Measurements from ENCODE around the gene BCL6B.
"Not testable (repeated sequence)": the region's sequence is repeated elsewhere in the genome, so short reads cannot be mapped to it uniquely, and the experiment has no call there.

Gene BCL6B

GRCh38 chr17:7022781-7023571 lies at the start of gene BCL6B:
BCL6B (plus strand) TSS chr17:7023050; CDS start chr17:7023672, 622 bp downstream.
- DNase-seq (ENCODE audit: low spot score): no peak

DNA sequence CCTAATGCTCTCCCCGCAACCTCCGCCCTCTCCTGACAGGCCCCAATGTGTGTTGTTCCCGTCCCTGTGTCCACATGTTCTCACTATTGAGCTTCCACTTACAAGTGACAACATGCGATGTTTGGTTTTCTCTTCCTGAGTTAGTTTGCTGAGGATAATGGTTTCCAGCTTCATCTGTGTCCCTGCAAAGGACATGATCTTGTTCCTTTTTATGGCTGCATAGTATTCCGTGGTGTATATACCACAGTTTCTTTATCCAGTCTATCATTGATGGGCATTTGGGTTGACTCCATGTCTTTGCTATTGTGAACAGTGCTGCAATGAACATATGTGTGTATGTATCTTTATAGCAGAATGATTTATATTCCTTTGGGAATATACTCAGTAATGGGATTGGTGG lies 43.4 kb upstream of the BCL6B start:
- not testable (repeated sequence) for DNase-seq (ENCODE audit: low spot score)

DNA sequence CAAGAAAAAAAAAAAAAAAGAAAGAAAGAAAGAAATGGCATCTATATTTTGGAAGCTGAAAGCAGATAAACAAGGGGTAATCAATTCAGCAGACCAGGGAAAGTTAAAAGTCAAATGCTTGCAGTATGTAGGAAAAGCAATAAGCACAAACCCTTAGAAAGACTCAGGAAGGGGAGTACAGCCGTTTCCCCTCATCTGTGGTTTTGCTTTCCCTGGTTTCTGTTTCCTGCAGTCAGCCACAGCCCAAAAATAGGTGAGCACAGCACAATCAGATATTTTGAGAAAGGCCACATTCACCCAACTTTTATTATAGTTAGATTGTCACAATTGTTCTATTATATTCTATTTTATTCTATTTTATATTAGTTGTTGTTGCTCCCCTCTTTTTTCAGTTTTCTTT lies 41.4 kb upstream of the BCL6B start:
- no peak for DNase-seq (ENCODE audit: low spot score)

- DNase-seq (ENCODE audit: low spot score): no peak
Observed at GRCh38 chr17:6985266-6985665, 37.6 kb upstream of the BCL6B start.

DNA sequence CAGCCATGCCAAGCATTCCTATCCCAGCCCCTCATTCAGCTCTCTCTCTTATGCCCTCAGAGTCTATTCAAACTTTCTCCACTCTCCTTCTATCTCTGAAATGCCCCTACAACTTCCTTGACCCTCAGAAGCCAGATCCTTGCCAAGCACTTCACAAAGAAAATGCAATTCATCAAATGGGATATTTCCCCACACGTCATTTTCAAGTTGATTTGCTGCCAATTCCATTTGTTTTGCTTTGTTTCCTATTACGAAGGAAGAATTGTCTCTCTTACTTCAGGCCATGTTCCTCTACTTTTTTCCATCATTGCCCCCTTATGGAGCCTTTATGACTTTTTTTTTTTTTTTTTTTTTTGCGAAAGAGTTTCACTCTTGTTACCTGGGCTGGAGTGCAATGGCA lies 36.2 kb upstream of the BCL6B start:
- no peak for DNase-seq (ENCODE audit: low spot score)

- no peak for DNase-seq (ENCODE audit: low spot score)
Observed at GRCh38 chr17:6989779-6990178, 33.1 kb upstream of the BCL6B start.

GRCh38 chr17:6993613-6994056 lies 29.2 kb upstream of the BCL6B start:
- not testable (repeated sequence) for DNase-seq (ENCODE audit: low spot score)

- DNase-seq (ENCODE audit: low spot score): no peak
Observed at GRCh38 chr17:6994118-6994598, 28.7 kb upstream of the BCL6B start.

DNA sequence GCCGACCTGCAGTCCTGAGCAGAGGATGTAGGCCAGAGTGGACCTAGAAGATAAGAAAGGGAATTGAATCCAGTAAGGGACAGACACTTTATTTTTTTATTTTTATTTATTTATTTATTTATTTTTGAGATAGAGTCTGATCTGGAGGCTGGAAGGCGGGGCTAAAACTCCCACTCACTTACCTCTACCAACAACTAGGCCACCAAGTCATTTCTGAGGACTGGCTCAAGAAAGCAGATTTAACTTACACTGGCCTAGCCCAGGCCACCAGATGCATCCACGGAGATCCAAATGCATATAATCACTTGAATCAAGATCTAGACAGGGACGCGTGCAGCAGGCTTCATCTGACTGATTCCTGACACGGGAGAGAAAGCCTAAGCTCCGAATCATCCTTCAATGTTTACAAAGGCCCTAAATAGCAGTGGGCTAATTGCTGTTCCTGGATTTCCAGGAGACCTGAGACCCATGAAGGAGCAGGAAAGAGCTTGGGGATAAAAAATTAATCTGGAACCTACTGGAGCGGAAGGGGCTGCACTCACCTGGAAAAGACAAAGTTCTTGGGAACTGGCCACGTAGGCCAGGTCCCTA lies 28.1 kb upstream of the BCL6B start:
- no peak for DNase-seq (ENCODE audit: low spot score)

DNA sequence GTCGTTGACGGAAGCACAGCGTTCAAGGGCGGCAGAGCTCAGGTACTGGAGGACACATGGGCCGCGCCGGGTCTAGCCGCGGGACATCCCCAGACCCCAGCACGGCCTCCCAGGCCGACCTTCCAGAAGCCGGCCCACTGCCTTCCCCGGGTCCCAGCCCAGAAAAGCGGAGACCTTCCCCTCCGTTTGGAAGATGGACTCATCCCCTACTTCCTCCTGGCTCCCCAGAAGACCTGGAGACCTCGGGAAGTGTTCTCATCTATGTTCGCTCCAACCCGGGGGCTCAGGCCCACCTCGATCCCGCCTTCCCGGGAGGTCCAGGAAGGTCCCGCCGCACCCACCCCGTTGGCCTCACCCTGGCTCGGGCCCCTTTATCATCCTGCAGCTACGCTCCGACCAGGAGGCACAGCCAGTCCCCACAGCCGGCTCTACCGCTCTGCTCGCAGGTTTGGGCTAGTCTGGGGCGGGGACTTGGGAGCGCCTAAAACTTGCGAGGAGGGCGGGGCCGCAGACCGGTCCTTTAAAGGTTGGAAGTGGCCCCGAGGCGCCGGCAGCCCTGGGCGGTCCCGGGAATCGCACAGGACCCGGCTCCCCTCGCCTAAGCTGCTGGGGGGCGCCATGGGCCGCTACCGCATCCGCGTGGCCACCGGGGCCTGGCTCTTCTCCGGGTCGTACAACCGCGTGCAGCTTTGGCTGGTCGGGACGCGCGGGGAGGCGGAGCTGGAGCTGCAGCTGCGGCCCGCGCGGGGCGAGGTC lies 27.2 kb upstream of the BCL6B start, which contains the start of gene ALOX12:
TSS of gene ALOX12 (plus strand) at position 550 of the 756 bp plus-strand sequence. CDS start at position 619, 69 bp downstream.
- DNase-seq (ENCODE audit: low spot score): no peak

- DNase-seq (ENCODE audit: low spot score): no peak
Observed at GRCh38 chr17:6996256-6997011, 26.4 kb upstream of the BCL6B start.

- no peak for DNase-seq (ENCODE audit: low spot score)
Observed at GRCh38 chr17:6997171-6997570, 25.7 kb upstream of the BCL6B start.

GRCh38 chr17:6998855-6999508 lies 23.9 kb upstream of the BCL6B start:
- no peak for DNase-seq (ENCODE audit: low spot score)

DNA sequence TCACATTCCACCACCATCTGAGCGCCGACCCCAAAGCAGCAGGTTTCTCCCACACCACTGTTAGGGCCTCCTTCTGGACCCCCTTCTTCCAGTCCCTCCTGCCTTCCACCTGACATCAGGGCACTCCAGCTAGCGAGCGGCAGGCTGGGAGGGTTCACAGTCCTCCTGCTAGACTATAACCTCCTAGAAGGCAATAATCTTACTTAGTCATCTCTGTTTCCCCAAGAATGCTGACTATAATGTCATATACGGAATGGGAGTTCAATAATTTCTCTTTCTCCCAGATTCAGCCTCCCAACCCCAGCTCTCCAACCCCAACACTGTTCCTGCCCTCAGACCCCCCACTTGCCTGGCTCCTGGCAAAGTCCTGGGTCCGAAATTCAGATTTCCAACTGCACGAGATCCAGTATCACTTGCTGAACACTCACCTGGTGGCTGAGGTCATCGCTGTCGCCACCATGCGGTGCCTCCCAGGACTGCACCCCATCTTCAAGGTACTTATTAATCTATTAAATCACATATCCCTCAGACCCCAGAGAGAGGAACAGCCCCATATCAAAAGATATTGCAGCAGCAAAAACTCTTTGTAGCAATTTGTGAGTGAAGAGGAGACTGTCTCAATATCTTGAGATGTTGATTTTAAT lies 21.4 kb upstream of the BCL6B start:
- no peak for DNase-seq (ENCODE audit: low spot score)

- no peak for DNase-seq (ENCODE audit: low spot score)
Observed at GRCh38 chr17:7002288-7003047, 20.4 kb upstream of the BCL6B start.

GRCh38 chr17:7003745-7004144 lies 19.1 kb upstream of the BCL6B start:
- no peak for DNase-seq (ENCODE audit: low spot score)

DNA sequence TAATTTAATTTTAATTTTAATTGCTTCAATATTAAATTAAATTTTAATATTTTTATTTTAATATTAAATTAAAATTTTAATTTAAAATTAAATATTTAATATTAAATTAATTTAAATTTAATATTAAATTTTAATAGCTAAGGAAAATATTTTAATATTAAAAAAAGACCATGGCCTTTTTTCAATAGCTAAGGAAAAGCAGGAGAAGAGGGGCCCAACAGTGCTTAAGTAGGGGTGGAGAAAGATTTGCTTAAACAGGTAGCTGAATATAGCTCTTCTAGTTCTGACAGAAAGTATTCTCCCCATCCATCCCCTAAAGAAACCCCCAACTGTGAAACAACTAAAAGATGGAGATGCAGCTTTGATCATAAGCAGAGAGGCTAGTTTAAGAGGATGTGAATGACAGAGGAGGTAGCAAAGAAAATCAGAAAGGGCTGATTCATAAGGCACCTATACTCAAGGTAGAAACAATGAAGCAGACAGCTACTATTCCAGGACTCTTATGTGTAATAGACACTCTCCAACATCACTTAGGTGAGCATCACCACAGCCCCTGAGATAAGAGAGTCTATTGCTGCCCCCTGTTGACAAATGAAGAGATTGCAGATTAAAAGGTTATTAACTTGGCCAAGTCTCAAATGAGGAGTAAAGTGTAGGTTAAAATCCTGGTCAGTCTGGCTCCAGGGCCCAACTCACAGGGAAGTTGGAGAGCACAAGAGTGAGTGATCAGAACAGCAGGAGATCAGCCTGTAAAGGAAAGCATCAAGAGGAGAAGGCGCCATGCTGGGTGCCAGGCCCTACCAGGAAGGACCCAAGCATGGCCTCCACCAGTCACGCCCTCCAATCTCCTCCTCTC lies 18.2 kb upstream of the BCL6B start:
- DNase-seq (ENCODE audit: low spot score): peak; percentile 77

DNA sequence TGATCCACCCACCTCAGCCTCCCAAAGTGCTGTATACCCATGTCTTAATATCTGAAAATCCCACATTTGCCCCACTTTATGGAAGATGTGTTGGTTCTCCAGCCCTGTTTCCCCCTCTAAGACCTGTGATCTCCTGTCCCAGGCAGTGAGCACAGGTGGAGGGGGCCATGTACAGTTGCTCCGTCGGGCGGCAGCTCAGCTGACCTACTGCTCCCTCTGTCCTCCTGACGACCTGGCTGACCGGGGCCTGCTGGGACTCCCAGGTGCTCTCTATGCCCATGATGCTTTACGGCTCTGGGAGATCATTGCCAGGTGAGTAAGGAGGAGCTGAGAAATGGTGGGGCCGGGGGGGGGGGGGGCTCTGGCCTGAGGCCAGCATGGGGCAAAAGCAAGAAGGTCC lies 17.1 kb upstream of the BCL6B start:
- DNase-seq (ENCODE audit: low spot score): no peak

DNA sequence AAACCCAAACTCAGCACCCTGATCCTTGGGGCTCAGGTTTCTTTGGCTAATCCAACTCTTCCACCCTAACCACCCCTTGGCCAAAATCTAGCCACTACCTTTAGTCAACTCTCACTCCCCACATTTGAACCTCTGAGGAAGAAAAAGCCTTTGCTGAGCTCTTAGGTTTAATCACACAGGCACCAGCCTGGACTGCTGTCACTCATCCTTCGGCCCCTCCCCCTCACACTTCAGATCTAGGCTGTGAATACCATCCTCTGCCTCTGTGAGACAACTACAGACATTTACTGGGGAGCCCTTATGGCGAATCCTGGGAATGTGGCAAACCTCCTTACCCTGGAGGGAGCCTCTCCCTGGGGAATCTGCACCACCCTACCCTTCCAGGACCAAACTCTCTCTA lies 15.7 kb upstream of the BCL6B start:
- DNase-seq (ENCODE audit: low spot score): no peak

Measured in NAMALWA (cell line).